Spleen (tissue), 7 donors: ENCODE data around the gene RPL27A.

Experiments
- CTCF ChIP-seq, 11 experiments: fragments of 200-600 bp in 7 of 11; fragments of 450-650 bp in 4 of 11; sonication (generic) in 4 of 11; IDR thresholded peaks in 8 of 11; conservative IDR thresholded peaks in 3 of 11; 1 replicate in 7 of 11; 2 replicates in 4 of 11; pipeline versions ENCODE4 v1.4.0 to v1.8.0; 2016 to 2021; ENCODE audit warnings: antibody characterized with exemption in 11 of 11, inconsistent platforms in 4 of 11, mild to moderate bottlenecking in 1 of 11
- POLR2AphosphoS5 ChIP-seq, 3 donors: sonication (generic); formaldehyde crosslinking; IDR thresholded peaks; one replicate each; pipeline ENCODE4 v1.5.1; 2017; ENCODE audit warnings: antibody characterized with exemption in 3 of 3
- donor health status: DM: no; HTN: no; CAD: no; lungs with moderate emphysema.
- donor health status: DM: no; HTN: no; CAD: no.
- donor health status: DM: no; HTN: no; CAD: no.

GRCh38 chr11:8665222-8665621, 17.4 kb upstream of the RPL27A start:
- TF ChIP-seq CTCF (IDR thresholded peaks at IDR 0.05 in 8 of 11, conservative IDR thresholded peaks at IDR 0.05 in 3 of 11) (no peak), POLR2AphosphoS5 (IDR thresholded peaks at IDR 0.05) (no peak)
